ENCODE data around the gene POU6F2. TPM values are rescaled to one million over a fixed set of nuclear protein-coding genes. Genes with fewer than 3 reads are reported as not detected.

Gene POU6F2
- total RNA-seq, 1 donor from 2014 or later: 34.7 TPM

GRCh38 chr7:39510864-39511354 is 533.2 kb downstream of the POU6F2 start:
- no peaks in the 10 kb centered on the region for H3K27me3 Mint-ChIP-seq (ENCODE audit: unreplicated experiment)
- peaks cover 2% of the 10 kb centered on the region for H3K9me3 Mint-ChIP-seq (ENCODE audit: unreplicated experiment)
- no peak for TF ChIP-seq CTCF (IDR thresholded peaks at IDR 0.05; ENCODE audit: partially characterized antibody, unreplicated experiment)
- no peak overlapping the region for H3K27ac Mint-ChIP-seq (ENCODE audit: unreplicated experiment)
- H3K4me3 Mint-ChIP-seq (ENCODE audit: unreplicated experiment): no peak overlapping the region
- no peaks in the 10 kb centered on the region for H3K36me3 Mint-ChIP-seq (ENCODE audit: unreplicated experiment)
- no peaks in the 10 kb centered on the region for H3K4me1 Mint-ChIP-seq (ENCODE audit: low read depth, unreplicated experiment)
- no peak for DNase-seq

- H3K27ac Mint-ChIP-seq (ENCODE audit: unreplicated experiment): no peak overlapping the region
- peaks cover 11% of the 10 kb centered on the region for H3K4me1 Mint-ChIP-seq (ENCODE audit: low read depth, unreplicated experiment)
- DNase-seq: no peak
- peaks cover 2% of the 10 kb centered on the region for H3K27me3 Mint-ChIP-seq (ENCODE audit: unreplicated experiment)
- no peaks in the 10 kb centered on the region for H3K36me3 Mint-ChIP-seq (ENCODE audit: unreplicated experiment)
- TF ChIP-seq CTCF (IDR thresholded peaks at IDR 0.05; ENCODE audit: partially characterized antibody, unreplicated experiment): no peak
- H3K4me3 Mint-ChIP-seq (ENCODE audit: unreplicated experiment): no peak overlapping the region
- peaks cover 2% of the 10 kb centered on the region for H3K9me3 Mint-ChIP-seq (ENCODE audit: unreplicated experiment)
These were observed 538.0 kb downstream of the POU6F2 start for GRCh38 chr7:39515534-39516228.

- H3K9me3 Mint-ChIP-seq (ENCODE audit: unreplicated experiment): peaks cover 2% of the 10 kb centered on the region
- DNase-seq: no peak
These were observed 538.8 kb downstream of the POU6F2 start for GRCh38 chr7:39516498-39516897.

GRCh38 chr7:39517240-39517639 is 539.5 kb downstream of the POU6F2 start:
- DNase-seq: no peak
- H3K27me3 Mint-ChIP-seq (ENCODE audit: unreplicated experiment): peaks cover 2% of the 10 kb centered on the region
- no peak for TF ChIP-seq CTCF (IDR thresholded peaks at IDR 0.05; ENCODE audit: partially characterized antibody, unreplicated experiment)
- peaks cover 11% of the 10 kb centered on the region for H3K4me1 Mint-ChIP-seq (ENCODE audit: low read depth, unreplicated experiment)
- H3K36me3 Mint-ChIP-seq (ENCODE audit: unreplicated experiment): no peaks in the 10 kb centered on the region
- H3K27ac Mint-ChIP-seq (ENCODE audit: unreplicated experiment): no peak overlapping the region
- H3K9me3 Mint-ChIP-seq (ENCODE audit: unreplicated experiment): peaks cover 2% of the 10 kb centered on the region
- H3K4me3 Mint-ChIP-seq (ENCODE audit: unreplicated experiment): no peak overlapping the region

More at GRCh38 chr7:39516498-39516897, 538.8 kb downstream of the POU6F2 start:
- Mint-ChIP-seq H3K27ac (ENCODE audit: unreplicated experiment) (no peak overlapping the region), H3K36me3 (ENCODE audit: unreplicated experiment) (no peaks in the 10 kb centered on the region), H3K27me3 (ENCODE audit: unreplicated experiment) (peaks cover 2% of the 10 kb centered on the region), H3K4me1 (ENCODE audit: low read depth, unreplicated experiment) (peaks cover 11% of the 10 kb centered on the region), H3K4me3 (ENCODE audit: unreplicated experiment) (no peak overlapping the region)
- TF ChIP-seq CTCF (IDR thresholded peaks at IDR 0.05; ENCODE audit: partially characterized antibody, unreplicated experiment): no peak

Other genes starting within 250 kb of the POU6F2 start
- gene VPS41, start 68.7 kb upstream of the POU6F2 start, total RNA-seq (ENCODE audit: unreplicated experiment): 108 TPM